ENCODE data around the gene RASGRF1.

Gene RASGRF1

GRCh38 chr15:78957416-78958093 is 133.0 kb downstream of the RASGRF1 start:
- no peak overlapping the region for H3K27ac ChIP-seq (replicated peaks)
- no peak overlapping the region for H3K4me3 ChIP-seq (replicated peaks; ENCODE audit: insufficient read depth, low read length)
- DNase-seq (ENCODE audit: low read depth in 1 of 2, low spot score in 1 of 2): no peak
- TF ChIP-seq SPI1 (IDR thresholded peaks at IDR 0.05; ENCODE audit: borderline replicate concordance, low read depth): no peak
- no peak for TF ChIP-seq REST (IDR thresholded peaks at IDR 0.05; ENCODE audit: insufficient replicate concordance, low read depth)
- no peak for TF ChIP-seq CTCF (IDR thresholded peaks at IDR 0.05; ENCODE audit: insufficient read depth, low read length)
- TF ChIP-seq POLR2AphosphoS5 (IDR thresholded peaks at IDR 0.05; ENCODE audit: low read depth): no peak
- TF ChIP-seq GABPA (IDR thresholded peaks at IDR 0.05; ENCODE audit: low read depth): no peak
- no peaks in the 10 kb centered on the region for H3K27me3 ChIP-seq (ENCODE audit: insufficient read depth, poor library complexity, severe bottlenecking)

GRCh38 chr15:78956937-78957336 is 133.6 kb downstream of the RASGRF1 start:
- H3K27me3 ChIP-seq (ENCODE audit: insufficient read depth, poor library complexity, severe bottlenecking): no peaks in the 10 kb centered on the region
- H3K4me3 ChIP-seq (replicated peaks; ENCODE audit: insufficient read depth, low read length): no peak overlapping the region
- no peak for DNase-seq (ENCODE audit: low read depth in 1 of 2, low spot score in 1 of 2)
- TF ChIP-seq CTCF (IDR thresholded peaks at IDR 0.05; ENCODE audit: insufficient read depth, low read length) (no peak), REST (IDR thresholded peaks at IDR 0.05; ENCODE audit: insufficient replicate concordance, low read depth) (no peak), POLR2AphosphoS5 (IDR thresholded peaks at IDR 0.05; ENCODE audit: low read depth) (no peak), GABPA (IDR thresholded peaks at IDR 0.05; ENCODE audit: low read depth) (no peak), SPI1 (IDR thresholded peaks at IDR 0.05; ENCODE audit: borderline replicate concordance, low read depth) (no peak)
- no peak overlapping the region for H3K27ac ChIP-seq (replicated peaks)

- TF ChIP-seq SPI1 (IDR thresholded peaks at IDR 0.05; ENCODE audit: borderline replicate concordance, low read depth): no peak
- no peak for TF ChIP-seq GABPA (IDR thresholded peaks at IDR 0.05; ENCODE audit: low read depth)
- no peak for TF ChIP-seq CTCF (IDR thresholded peaks at IDR 0.05; ENCODE audit: insufficient read depth, low read length)
- TF ChIP-seq REST (IDR thresholded peaks at IDR 0.05; ENCODE audit: insufficient replicate concordance, low read depth): no peak
- TF ChIP-seq POLR2AphosphoS5 (IDR thresholded peaks at IDR 0.05; ENCODE audit: low read depth): no peak
- no peak overlapping the region for H3K4me3 ChIP-seq (replicated peaks; ENCODE audit: insufficient read depth, low read length)
- no peaks in the 10 kb centered on the region for H3K27me3 ChIP-seq (ENCODE audit: insufficient read depth, poor library complexity, severe bottlenecking)
- no peak for DNase-seq (ENCODE audit: low read depth in 1 of 2, low spot score in 1 of 2)
- no peak overlapping the region for H3K27ac ChIP-seq (replicated peaks)
These were observed 135.2 kb downstream of the RASGRF1 start for GRCh38 chr15:78955355-78955754.
